ENCODE measurements around the gene SCARF2. TPM values are rescaled to one million over a fixed set of nuclear protein-coding genes. Genes with fewer than 3 reads are reported as not detected.

Gene SCARF2
- total and polyA plus RNA-seq, 2 donors (not counting 1 experiment from before 2014, with no cell fraction given) = 8.1 to 14.5 TPM

GRCh38 chr22:20395181-20395906, 42.3 kb downstream of the SCARF2 start:
- no peak for DNase-seq (ENCODE audit: low read depth in 2 of 2)

DNA sequence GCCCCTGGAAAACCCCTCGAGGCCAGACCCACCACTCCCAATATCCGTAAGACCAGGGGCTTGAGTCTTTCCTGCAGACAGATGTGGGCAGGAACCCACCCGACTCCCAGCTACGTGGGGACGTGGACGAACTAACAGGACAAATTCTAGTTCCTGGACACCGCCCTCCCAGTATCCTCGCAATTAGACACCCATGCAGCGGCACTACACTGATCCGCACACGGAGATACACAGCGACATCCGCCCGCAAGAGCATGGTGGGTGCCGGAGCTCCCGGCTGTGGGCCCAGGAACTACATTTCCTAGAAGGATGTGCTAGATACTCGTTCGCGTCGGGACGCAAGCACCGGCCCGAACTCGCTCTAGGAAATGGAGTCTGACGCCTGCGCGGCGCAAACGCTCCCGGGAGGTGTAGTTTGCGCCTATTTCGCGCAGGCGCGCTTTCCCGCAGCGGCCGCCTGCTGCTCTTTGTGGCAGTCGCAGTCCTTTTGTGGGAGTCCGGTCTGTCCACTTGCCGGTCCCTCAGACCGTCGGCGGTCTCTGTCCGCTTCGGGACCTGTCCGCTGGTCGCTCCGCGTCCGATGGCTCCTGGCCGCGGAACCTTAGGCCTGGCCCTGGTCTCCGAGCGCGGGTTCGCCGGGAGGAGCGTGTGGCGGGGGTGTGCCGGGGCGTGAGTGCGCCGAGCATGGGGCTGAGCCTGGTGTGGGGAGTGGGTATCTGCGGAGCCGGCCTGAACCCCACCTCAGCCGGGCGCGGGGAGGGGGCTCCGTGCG, 43.7 kb downstream of the SCARF2 start, which contains the start of gene ZNF74:
ZNF74 (plus strand) TSS at position 447 of the 772 bp plus-strand sequence. CDS start 478 bp downstream, outside the sequence.
- Histone ChIP-seq H3K4me1 (ENCODE audit: control insufficient read depth, extremely low read depth, insufficient read depth, low read length) (no peaks in the 10 kb centered on the region), H3K27ac (ENCODE audit: insufficient read depth, low read length) (peak within 1 kb of the TSS; percentile 65), H3K4me2 (ENCODE audit: extremely low read depth, insufficient read depth, low read length) (peak within 1 kb of the TSS; percentile 79), H2AFZ (ENCODE audit: low read length) (peak within 1 kb of the TSS; percentile 98), H3K36me3 (ENCODE audit: control insufficient read depth, insufficient read depth, low read length) (no peaks in the 10 kb centered on the region), H4K20me1 (ENCODE audit: control insufficient read depth, extremely low read depth, insufficient read depth, low read length) (no peaks in the 10 kb centered on the region), H3K9me3 (ENCODE audit: control insufficient read depth, insufficient read depth, low read depth, low read length) (no peaks in the 10 kb centered on the region), H3K27me3 (ENCODE audit: control insufficient read depth, insufficient read depth, low read length) (peaks cover 3% of the 10 kb centered on the region), H3K79me2 (ENCODE audit: control insufficient read depth, insufficient read depth, low read length) (peaks cover 3% of the 10 kb centered on the region), H3K9ac (ENCODE audit: insufficient read depth, low read length) (peak within 1 kb of the TSS; percentile 68), H3K4me3 (replicated peaks in 1 of 4; ENCODE audit: control extremely low read depth in 1 of 4, insufficient read depth in 1 of 4, low read depth in 3 of 4, low read length in 4 of 4) (peak within 1 kb of the TSS; percentile 66 to 78 (median 76))
- TF ChIP-seq EZH2 (IDR thresholded peaks at IDR 0.05; ENCODE audit: low read length, missing control alignments) (no peak), CTCF (conservative IDR thresholded peaks at IDR 0.05 in 1 of 2, IDR thresholded peaks at IDR 0.05 in 1 of 2; ENCODE audit: low read depth in 1 of 2, low read length in 2 of 2) (no peak)
- peak; percentile 92 to 94 for DNase-seq (ENCODE audit: low read depth in 2 of 2)

More at GRCh38 chr22:20395181-20395906, 42.3 kb downstream of the SCARF2 start:
- H3K27me3 ChIP-seq (ENCODE audit: control insufficient read depth, insufficient read depth, low read length) = no peaks in the 10 kb centered on the region
- peak overlapping the region in 2 of 4 experiments; percentile 77 to 78 for H3K4me3 ChIP-seq (replicated peaks in 1 of 4; ENCODE audit: control extremely low read depth in 1 of 4, insufficient read depth in 1 of 4, low read depth in 3 of 4, low read length in 4 of 4)
- H2AFZ ChIP-seq (ENCODE audit: low read length) = no peak overlapping the region
- H3K79me2 ChIP-seq (ENCODE audit: control insufficient read depth, insufficient read depth, low read length) = peaks cover 3% of the 10 kb centered on the region
- no peaks in the 10 kb centered on the region for H3K9me3 ChIP-seq (ENCODE audit: control insufficient read depth, insufficient read depth, low read depth, low read length)
- TF ChIP-seq EZH2 (IDR thresholded peaks at IDR 0.05; ENCODE audit: low read length, missing control alignments) = no peak
- TF ChIP-seq CTCF (conservative IDR thresholded peaks at IDR 0.05 in 1 of 2, IDR thresholded peaks at IDR 0.05 in 1 of 2; ENCODE audit: low read depth in 1 of 2, low read length in 2 of 2) = no peak
- H3K4me1 ChIP-seq (ENCODE audit: control insufficient read depth, extremely low read depth, insufficient read depth, low read length) = no peaks in the 10 kb centered on the region
- H4K20me1 ChIP-seq (ENCODE audit: control insufficient read depth, extremely low read depth, insufficient read depth, low read length) = no peaks in the 10 kb centered on the region
- no peak overlapping the region for H3K27ac ChIP-seq (ENCODE audit: insufficient read depth, low read length)
- no peaks in the 10 kb centered on the region for H3K36me3 ChIP-seq (ENCODE audit: control insufficient read depth, insufficient read depth, low read length)
- H3K9ac ChIP-seq (ENCODE audit: insufficient read depth, low read length) = no peak overlapping the region
- peak overlapping the region; percentile 79 for H3K4me2 ChIP-seq (ENCODE audit: extremely low read depth, insufficient read depth, low read length)
